ENCODE data around the gene CYB5R3.
"Not testable (repeated sequence)": the region's sequence is repeated elsewhere in the genome, so short reads cannot be mapped to it uniquely, and the experiment has no call there.

Gene CYB5R3

GRCh38 chr22:42622061-42622710 is 27.0 kb downstream of the CYB5R3 start:
- no peak for DNase-seq

GRCh38 chr22:42621505-42622002 is 27.6 kb downstream of the CYB5R3 start:
- DNase-seq, result peak; percentile 60

GRCh38 chr22:42620084-42620483 is 29.1 kb downstream of the CYB5R3 start:
- DNase-seq, result no peak

GRCh38 chr22:42619261-42620063 is 29.7 kb downstream of the CYB5R3 start:
- no peak for DNase-seq

- DNase-seq, result no peak
Observed at GRCh38 chr22:42617155-42617983, 31.8 kb downstream of the CYB5R3 start.

GRCh38 chr22:42615860-42616175 is 33.4 kb downstream of the CYB5R3 start:
- DNase-seq, result not testable (repeated sequence)

GRCh38 chr22:42615092-42615859 is 33.9 kb downstream of the CYB5R3 start:
- peak; percentile 97 for DNase-seq

- DNase-seq, result peak; percentile 99
Observed at GRCh38 chr22:42614312-42615091, 34.7 kb downstream of the CYB5R3 start, which contains the start of gene POLDIP3. Gene POLDIP3, minus strand, starts transcription at chr22:42614883. Its CDS starts 26 bp downstream, at chr22:42614857.

- peak; percentile 33 for DNase-seq
Observed at GRCh38 chr22:42613872-42614301, 35.3 kb downstream of the CYB5R3 start.

- no peak for DNase-seq
Observed at GRCh38 chr22:42612336-42612735, 36.9 kb downstream of the CYB5R3 start.

GRCh38 chr22:42611051-42611450 is 38.1 kb downstream of the CYB5R3 start:
- DNase-seq, result no peak

GRCh38 chr22:42610186-42610585 is 39.0 kb downstream of the CYB5R3 start:
- no peak for DNase-seq

- peak; percentile 22 for DNase-seq
Observed at GRCh38 chr22:42608823-42609361, 40.3 kb downstream of the CYB5R3 start.

GRCh38 chr22:42608136-42608822 is 40.9 kb downstream of the CYB5R3 start:
- DNase-seq, result no peak

GRCh38 chr22:42607641-42608040 is 41.6 kb downstream of the CYB5R3 start:
- not testable (repeated sequence) for DNase-seq

GRCh38 chr22:42604403-42604802 is 44.8 kb downstream of the CYB5R3 start:
- DNase-seq, result no peak

GRCh38 chr22:42603427-42603826 is 45.8 kb downstream of the CYB5R3 start:
- no peak for DNase-seq

GRCh38 chr22:42602470-42602869 is 46.7 kb downstream of the CYB5R3 start:
- DNase-seq, result no peak

GRCh38 chr22:42601879-42602465 is 47.2 kb downstream of the CYB5R3 start:
- DNase-seq, result no peak

- DNase-seq, result no peak
Observed at GRCh38 chr22:42596863-42597530, 52.2 kb downstream of the CYB5R3 start.

Data from activated CD4-positive, alpha-beta T cell treated with anti-CD3 and anti-CD28 coated beads, Interleukin-2, Interleukin-6, amounts not matched to agents 100 ng/mL and 50 ng/mL, durations not matched to agents 16 hours and 8 hours (primary cell).